Measurements from ENCODE around the gene KRT25. TPM values are rescaled to one million over a fixed set of nuclear protein-coding genes. Genes with fewer than 3 reads are reported as not detected.

The KRT25 gene
- total RNA-seq, 1 experiment from 2014 or later = not detected

GRCh38 chr17:40800381-40800780, 45.2 kb upstream of the KRT25 start:
- intact Hi-C loops (cut with micrococcal nuclease) = loop anchor here (5.0 to 10.0 kb wide), 2 partner anchors 604 to 847 kb away; no protein-coding TSS in a partner anchor
- no peaks in the 10 kb centered on the region for H4K20me1 ChIP-seq (ENCODE audit: insufficient read depth)
- no peak overlapping the region for H3K4me3 ChIP-seq (replicated peaks in 1 of 2; ENCODE audit: low read depth in 1 of 2, low read length in 2 of 2)
- no TSS peak for BruUV-seq (replicated peaks)
- TF ChIP-seq POLR2A (IDR thresholded peaks at IDR 0.05; ENCODE audit: borderline replicate concordance, extremely low read depth, insufficient read depth, insufficient read length) (no peak), SP1 (IDR thresholded peaks at IDR 0.05; ENCODE audit: low read depth) (no peak), CBX3 (IDR thresholded peaks at IDR 0.05; ENCODE audit: low read depth) (no peak), EGR1 (IDR thresholded peaks at IDR 0.05; ENCODE audit: low read depth) (no peak), FOSL1 (IDR thresholded peaks at IDR 0.05; ENCODE audit: low read depth) (no peak), JUND (IDR thresholded peaks at IDR 0.05) (no peak), ZNF274 (IDR thresholded peaks at IDR 0.05; ENCODE audit: low read depth, low read length) (no peak), CEBPB (IDR thresholded peaks at IDR 0.05; ENCODE audit: low read depth) (no peak), SRF (IDR thresholded peaks at IDR 0.05; ENCODE audit: low read depth) (no peak), ZFX (IDR thresholded peaks at IDR 0.05) (no peak), ZBTB33 (IDR thresholded peaks at IDR 0.05; ENCODE audit: extremely low read depth, insufficient replicate concordance, low read length) (no peak), ATF3 (IDR thresholded peaks at IDR 0.05) (no peak), TCF7L2 (IDR thresholded peaks at IDR 0.05; ENCODE audit: borderline replicate concordance, extremely low read depth, insufficient read depth, insufficient read length) (no peak), POLR2AphosphoS5 (IDR thresholded peaks at IDR 0.05; ENCODE audit: low read depth, low read length) (no peak), ELF1 (IDR thresholded peaks at IDR 0.05; ENCODE audit: borderline replicate concordance, low read depth) (no peak), YY1 (IDR thresholded peaks at IDR 0.05; ENCODE audit: extremely low read depth, insufficient replicate concordance, low read depth, low read length) (no peak)
- no peak overlapping the region for H3K9ac ChIP-seq (ENCODE audit: low read length)
- ChIA-PET RAD21 (ENCODE audit: low non-redundant PET in 1 of 2, low total read pairs in 2 of 2, uncharacterized antibody in 2 of 2, unreplicated experiment in 2 of 2) (no interaction called here), POLR2A (no interaction called here), CTCF (no interaction called here)
- ATAC-seq = no peak
- H3K4me2 ChIP-seq (ENCODE audit: low read length) = no peak overlapping the region
- no peak overlapping the region for H2AFZ ChIP-seq (ENCODE audit: low read depth, low read length, poor library complexity, severe bottlenecking)
- DNase-seq (ENCODE audit: low read depth, low spot score) = no peak
- no peaks in the 10 kb centered on the region for H3K36me3 ChIP-seq (ENCODE audit: control insufficient read depth in 1 of 2, insufficient read depth in 2 of 2, low read length in 2 of 2)
- H3K27ac ChIP-seq (ENCODE audit: low read depth, low read length) = no peak overlapping the region
- no peaks in the 10 kb centered on the region for H3K9me2 ChIP-seq (ENCODE audit: insufficient read depth)
- H3K79me2 ChIP-seq (ENCODE audit: insufficient read depth, low read length) = no peaks in the 10 kb centered on the region
- H3K9me3 ChIP-seq (ENCODE audit: control insufficient read depth in 1 of 2, insufficient read depth in 1 of 2, low read depth in 1 of 2, low read length in 2 of 2) = no peaks in the 10 kb centered on the region
- no peaks in the 10 kb centered on the region for H3K27me3 ChIP-seq (ENCODE audit: insufficient read depth, low read length)
- peaks cover 3 to 9% of the 10 kb centered on the region in 2 experiments; a peak in 3 of 4 replicates for H3K4me1 ChIP-seq (ENCODE audit: control insufficient read depth in 1 of 2, insufficient read depth in 2 of 2, low read length in 2 of 2)

All from HCT116 (cell line).